GM12891 (cell line): Measurements from ENCODE around the gene EGFL7. TPM values are rescaled to one million over a fixed set of nuclear protein-coding genes. Genes with fewer than 3 reads are reported as not detected.
A peak's percentile ranks its signal among the peaks of the same experiment; 100 is the strongest.

Experiments
- DNase-seq: peaks from one replicate; pipeline ENCODE4 v3.0.0; 2011; ENCODE audit warnings: low spot score; ENCODE audit not compliant: insufficient read length
- FAIRE-seq: peaks from 2 replicates; lab custom pipeline; 2011; peaks lifted over from hg19 to GRCh38; lab: Jason Lieb, UNC
- PAX5 ChIP-seq: IDR thresholded peaks from 2 replicates; pipeline ENCODE4 v1.6.1; 2011; ENCODE audit warnings: low read length, moderate library complexity, mild to moderate bottlenecking; ENCODE audit not compliant: insufficient read depth, severe bottlenecking
- POLR2A ChIP-seq: IDR thresholded peaks from 2 replicates; pipeline ENCODE4 v1.6.1; 2011; ENCODE audit warnings: low read depth, low read length, control low read depth
- POLR2AphosphoS5 ChIP-seq: IDR thresholded peaks from 2 replicates; pipeline ENCODE4 v1.6.1; 2011; ENCODE audit warnings: low read depth, low read length, control low read depth
- POU2F2 ChIP-seq: IDR thresholded peaks from 2 replicates; pipeline ENCODE4 v1.6.1; 2011; ENCODE audit warnings: low read depth, mild to moderate bottlenecking, control low read depth, low read length, moderate library complexity
- SPI1 ChIP-seq: IDR thresholded peaks from 2 replicates; pipeline ENCODE4 v1.6.1; 2011; ENCODE audit warnings: low read depth, low read length, control low read depth
- TAF1 ChIP-seq: IDR thresholded peaks from 2 replicates; pipeline ENCODE4 v1.6.1; 2011; ENCODE audit warnings: low read depth, low read length, control low read depth
- polyA plus RNA-seq: library from polyadenylated mRNA; unstranded; fragments of >200 nt; gene quantifications from one replicate; pipeline ENCODE4 v1.2.1, GENCODE V29; 2012; ENCODE audit warnings: low read depth, missing spikeins, inconsistent platforms; ENCODE audit not compliant: missing spikeins

EGFL7 gene
- 0.09 TPM for polyA plus RNA-seq

DNA sequence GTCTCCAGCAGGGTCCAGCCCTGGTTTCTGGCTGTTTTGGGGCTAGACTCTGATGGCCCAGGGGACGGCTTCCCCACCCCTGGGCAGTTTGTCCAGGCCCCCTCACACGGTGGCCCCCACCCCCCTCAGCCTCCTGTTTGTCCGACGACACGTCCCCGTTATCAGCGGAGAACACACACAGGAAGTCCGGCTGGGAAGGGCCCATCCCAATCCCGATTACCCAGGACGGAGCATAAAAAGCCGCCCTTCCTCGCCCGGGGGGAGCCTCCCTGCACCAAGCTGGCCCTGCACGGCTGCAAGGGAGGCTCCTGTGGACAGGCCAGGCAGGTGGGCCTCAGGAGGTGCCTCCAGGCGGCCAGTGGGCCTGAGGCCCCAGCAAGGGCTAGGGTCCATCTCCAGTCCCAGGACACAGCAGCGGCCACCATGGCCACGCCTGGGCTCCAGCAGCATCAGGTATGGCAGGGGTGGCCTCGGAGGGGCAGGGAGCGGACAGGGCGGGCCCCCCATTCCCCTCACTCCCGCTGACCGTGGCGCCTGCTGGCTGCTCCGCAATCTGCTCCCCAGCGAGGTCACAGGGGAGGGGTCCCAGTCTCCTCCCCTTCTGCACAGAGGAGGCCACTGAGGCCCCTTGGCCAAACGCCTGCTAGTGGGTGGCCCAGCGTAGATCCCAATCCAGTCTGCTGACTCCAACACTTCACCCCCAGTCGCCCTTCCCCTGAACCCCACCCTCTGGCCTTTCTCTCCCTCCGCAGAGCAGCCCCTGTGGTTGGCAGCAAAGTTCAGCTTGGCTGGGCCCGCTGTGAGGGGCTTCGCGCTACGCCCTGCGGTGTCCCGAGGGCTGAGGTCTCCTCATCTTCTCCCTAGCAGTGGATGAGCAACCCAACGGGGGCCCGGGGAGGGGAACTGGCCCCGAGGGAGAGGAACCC, at the start of gene EGFL7:
Gene EGFL7 (plus strand): TSS at position 261 of the 926 bp plus-strand sequence. CDS start 5,367 bp downstream, outside the sequence.
- no peak for TF ChIP-seq SPI1
- TF ChIP-seq POLR2A, result no peak
- no peak for TF ChIP-seq POLR2AphosphoS5
- no peak for TF ChIP-seq POU2F2
- TF ChIP-seq PAX5, result no peak
- no peak for TF ChIP-seq TAF1
- FAIRE-seq, result no peak

DNA sequence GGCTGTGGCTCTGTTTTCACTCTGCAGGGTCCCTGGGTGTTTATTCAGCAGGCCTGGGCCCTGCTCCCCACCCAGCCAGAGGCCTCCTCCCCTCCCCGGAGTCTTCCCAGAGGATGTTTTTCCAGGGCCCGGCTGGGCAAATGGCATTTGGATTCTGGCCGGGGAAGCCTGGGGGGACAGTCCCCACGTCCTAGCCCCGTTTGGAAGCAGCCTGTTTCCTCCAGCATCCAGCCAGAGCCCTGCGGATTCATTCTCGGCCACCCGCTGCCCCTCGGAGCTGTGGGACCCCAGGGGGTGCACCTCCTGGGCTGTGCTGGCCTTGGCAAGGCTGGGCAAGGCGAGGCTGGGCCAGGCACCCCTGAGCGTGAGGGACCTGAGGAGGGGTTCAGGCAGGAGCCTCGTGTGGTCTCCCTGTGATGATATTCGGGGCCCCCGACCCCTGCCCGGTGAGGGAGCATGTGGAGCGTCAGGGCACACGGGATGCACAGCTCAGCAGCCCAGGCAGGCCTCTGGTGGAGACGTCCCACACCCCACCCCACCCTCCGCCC, 48.8 kb upstream of the EGFL7 start:
- DNase-seq (no peak), FAIRE-seq (no peak)
- no peak for TF ChIP-seq POLR2AphosphoS5
- no peak for TF ChIP-seq TAF1
- no peak for TF ChIP-seq POLR2A
- TF ChIP-seq SPI1, result no peak
- no peak for TF ChIP-seq PAX5
- no peak for TF ChIP-seq POU2F2

More for the DNA sequence above, at the start of gene EGFL7:
- DNase-seq, result no peak

GRCh38 chr9:136614372-136614922, 48.3 kb upstream of the EGFL7 start:
- DNase-seq, result no peak
- no peak for FAIRE-seq
- TF ChIP-seq POLR2A (no peak), TAF1 (no peak), SPI1 (no peak), POU2F2 (no peak), POLR2AphosphoS5 (no peak), PAX5 (no peak)

GRCh38 chr9:136614967-136615623, 47.6 kb upstream of the EGFL7 start:
- FAIRE-seq (no peak), DNase-seq (no peak)
- TF ChIP-seq TAF1, result no peak
- no peak for TF ChIP-seq POLR2AphosphoS5
- TF ChIP-seq SPI1, result no peak
- TF ChIP-seq POU2F2, result no peak
- TF ChIP-seq POLR2A, result no peak
- TF ChIP-seq PAX5, result no peak

DNA sequence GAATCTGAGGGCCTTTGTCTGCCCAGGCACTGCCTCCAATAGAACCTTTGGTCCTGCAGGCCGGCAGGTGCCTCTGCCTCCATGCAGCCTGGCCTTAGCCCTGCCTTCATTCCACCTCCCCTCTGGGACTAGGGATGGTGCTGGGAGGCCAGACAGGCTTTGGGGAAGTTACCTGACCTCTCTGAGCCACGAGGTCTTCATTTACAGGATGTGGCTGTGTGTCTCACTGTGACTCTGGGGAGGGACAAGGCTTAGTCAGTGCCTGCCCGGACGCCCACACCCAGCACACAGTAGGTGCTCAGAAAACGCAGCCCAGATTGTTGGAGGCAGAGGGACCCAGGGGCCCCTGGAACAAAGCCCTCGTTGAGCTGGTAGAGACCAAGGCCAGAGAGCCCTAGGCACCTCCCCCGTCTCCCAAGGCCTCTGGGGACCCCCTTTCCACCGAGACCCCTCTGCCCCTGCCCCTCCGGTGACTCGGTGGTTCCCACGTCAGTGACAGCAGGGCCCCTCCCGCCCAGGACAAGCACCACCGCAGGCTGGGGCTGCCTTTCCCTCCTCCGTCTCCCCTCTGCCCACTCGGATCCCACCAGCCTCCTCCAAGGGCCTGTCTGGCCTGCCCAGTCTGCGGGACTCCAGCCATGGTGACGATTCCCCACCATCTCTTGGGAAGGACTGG, 46.9 kb upstream of the EGFL7 start:
- peak; percentile 28 for FAIRE-seq
- TF ChIP-seq PAX5 (no peak), POLR2A (no peak), POLR2AphosphoS5 (no peak), POU2F2 (no peak), TAF1 (no peak), SPI1 (no peak)
- no peak for DNase-seq

DNA sequence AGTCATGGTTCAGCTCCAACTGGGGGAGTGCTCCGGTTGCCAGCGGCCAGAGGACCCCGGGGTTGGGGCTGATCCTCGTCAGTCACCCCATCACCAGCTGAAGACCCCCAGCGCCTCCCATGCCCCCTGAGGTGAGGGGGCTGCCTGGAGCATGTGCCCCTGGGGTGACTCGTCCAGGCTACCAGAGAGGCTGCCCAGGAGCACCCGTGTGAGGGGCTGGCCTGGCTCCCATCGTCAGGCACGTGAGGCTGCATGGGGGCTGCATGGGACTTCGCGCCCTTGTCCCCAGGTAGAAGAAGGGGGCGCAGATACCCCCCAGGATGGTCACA, 46.4 kb upstream of the EGFL7 start:
- TF ChIP-seq TAF1 (no peak), POLR2A (no peak), POU2F2 (no peak), POLR2AphosphoS5 (no peak), SPI1 (no peak), PAX5 (no peak)
- DNase-seq (no peak), FAIRE-seq (no peak)

- FAIRE-seq, result no peak
- TF ChIP-seq SPI1 (no peak), POU2F2 (no peak), POLR2AphosphoS5 (no peak), PAX5 (no peak), POLR2A (no peak), TAF1 (no peak)
- DNase-seq, result no peak
Observed at GRCh38 chr9:136616948-136617695, 45.6 kb upstream of the EGFL7 start.
